ENCODE results near the gene FPR3.

The FPR3 gene

DNA sequence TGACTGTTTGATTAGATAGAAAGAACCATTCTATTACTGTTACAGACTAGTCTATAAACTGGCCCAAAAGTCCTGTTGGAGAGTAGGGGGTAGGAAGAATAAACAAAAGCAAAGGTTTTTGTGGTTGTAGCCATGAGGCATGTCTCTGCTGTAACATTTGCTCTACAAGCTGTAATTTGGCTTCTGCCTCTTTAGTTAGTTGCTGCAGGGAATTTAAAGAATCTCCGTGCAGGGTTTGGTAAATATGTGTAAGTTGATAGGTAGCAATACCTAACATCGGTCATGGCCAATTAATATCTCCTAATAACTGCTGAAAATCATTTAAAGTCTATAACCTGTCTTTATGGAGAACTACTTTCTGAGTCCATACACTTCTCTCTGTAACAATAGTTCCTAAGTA is 13.0 kb downstream of the FPR3 start:
- no peak for DNase-seq

DNA sequence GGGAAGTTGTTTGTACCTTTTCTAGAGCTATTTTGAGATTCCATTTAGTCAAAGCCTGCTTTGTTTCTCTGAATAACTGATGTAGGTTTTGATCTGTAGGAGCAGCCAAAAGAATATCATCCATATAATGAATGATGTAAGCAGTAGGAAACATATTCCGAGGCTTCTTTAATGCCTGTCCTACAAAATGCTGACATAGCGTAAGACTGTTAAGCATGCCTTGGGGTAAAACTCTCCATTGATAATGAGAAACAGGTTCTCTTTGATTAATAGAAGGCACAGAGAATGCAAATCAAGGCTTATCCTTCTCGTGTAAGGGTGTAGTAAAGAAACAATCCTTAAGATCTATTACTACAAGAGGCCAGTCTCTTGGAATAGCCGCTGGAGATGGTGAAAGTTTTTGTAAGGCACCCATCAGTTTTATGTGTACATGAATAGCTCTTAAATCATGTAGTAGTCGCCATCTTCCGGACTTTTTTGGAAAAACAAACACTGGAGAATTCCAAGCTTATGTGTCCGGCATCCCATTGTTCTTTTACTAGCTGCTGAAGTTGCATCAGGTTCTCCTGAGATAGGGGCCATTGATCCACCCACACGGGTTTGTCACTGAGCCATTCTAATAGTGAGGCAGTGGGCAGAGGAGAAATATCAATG is 13.5 kb downstream of the FPR3 start:
- DNase-seq: no peak

DNA sequence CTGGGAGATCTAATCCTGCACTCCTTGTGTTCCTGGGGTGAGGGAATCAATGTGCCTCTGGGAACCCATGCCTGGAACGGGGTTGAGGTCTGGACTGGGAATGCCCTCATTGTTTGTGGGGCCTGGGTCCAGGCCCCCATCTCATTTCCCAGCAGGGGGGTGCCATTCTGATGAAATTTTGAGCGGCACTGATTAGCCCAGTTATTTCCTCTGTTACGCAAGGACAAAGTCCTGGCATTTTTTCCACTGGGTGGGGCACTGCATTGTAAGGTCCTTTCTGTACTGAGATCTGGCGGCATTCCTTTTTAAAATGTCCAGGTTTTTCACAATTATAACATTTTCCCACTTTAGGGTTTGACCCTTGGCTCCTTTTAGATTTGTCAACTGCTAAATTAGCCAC is 14.8 kb downstream of the FPR3 start:
- DNase-seq: no peak

DNA sequence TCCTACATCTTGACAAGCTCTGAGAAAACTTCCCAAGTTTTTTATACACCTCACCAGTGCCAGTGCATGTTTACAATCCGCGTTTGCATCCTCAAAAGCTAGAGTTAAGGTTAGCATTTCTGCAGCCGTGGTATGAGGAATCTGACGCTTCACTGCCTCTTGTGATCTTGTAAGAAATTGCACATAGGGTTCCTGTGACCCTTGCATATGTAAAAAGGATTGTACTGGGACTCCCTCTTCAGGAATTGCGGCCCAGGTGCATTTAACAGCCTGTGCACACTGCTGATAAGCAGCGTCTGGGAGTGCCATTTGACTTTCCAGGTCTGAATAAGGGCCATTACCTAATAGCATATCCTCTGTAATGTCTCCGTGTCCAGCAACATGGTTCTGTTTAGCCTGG is 15.3 kb downstream of the FPR3 start:
- no peak for DNase-seq

DNA sequence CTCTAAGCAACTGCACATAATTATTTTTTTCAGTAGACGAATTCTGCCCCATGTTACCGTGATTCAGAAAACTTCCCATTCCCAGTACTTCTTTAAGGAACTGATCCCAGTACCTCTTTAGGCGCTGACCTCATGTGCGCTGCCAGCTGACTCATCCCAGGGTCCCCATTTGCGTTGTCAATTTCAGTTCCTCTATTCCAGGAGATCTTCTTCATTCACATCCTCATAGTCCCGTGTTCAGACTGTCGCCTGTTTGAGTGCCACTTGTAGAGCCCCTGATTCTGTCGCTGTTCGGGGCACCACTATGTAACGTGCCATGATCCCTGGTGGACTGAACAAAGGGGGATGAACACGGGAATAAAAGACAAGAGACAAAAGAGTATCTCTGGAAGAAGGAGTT is 16.4 kb downstream of the FPR3 start:
- no peak for DNase-seq

DNA sequence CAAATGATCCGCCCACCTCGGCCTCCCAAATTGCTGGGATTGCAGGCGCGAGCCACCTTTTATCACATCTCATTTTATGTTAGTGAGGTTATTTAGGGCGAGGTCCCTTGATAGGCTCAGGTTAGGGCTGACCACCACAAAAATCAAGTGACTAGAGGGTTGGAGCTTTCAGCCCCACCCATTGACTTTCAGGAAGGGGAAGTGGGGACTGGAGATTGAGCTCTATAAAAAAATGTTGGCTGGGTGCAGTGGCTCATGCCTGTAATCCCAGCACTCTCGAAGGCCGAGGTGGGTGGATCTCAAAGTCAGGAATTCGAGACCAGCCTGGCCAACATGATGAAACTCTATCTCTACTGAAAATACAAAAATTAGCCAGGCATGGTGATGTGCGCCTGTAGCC is 20.1 kb downstream of the FPR3 start:
- no peak for DNase-seq

DNA sequence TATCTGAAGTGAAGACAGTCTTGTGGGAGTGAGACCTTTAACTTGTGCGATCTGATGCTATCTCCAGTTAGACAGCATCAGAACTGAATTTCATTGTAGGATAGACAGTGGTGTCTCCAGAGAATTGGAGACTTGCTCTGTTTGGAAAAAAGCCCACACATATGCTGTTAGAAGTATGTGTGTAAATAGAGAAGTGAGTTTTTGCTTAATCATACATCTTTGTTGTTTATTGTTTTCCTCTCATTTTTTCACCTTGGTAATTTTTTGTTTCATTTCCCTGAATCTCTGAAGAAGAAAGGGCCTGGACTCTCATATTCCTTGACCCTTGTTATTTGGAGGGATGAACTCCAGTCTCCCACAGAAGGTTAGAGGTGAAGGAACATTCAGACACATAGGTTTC is 21.8 kb downstream of the FPR3 start:
- no peak for DNase-seq

DNA sequence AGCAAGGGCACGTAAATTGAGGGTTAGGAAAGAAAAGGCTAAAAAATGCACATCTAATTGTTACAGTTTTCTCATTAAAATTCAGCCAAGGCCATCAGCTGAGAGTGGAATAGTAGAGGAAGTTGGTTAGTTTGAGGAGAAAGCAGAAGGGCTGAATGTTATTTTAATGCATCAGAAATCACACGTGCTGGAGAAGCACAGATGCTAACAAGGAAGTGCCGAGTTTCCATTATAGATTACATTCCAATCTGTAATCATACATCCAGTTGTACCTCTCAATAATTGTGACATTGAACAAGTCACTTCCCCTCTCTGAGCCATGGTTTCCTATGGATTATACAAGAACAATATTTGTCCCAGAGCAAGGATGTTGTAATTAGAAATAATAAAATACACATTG is 25.1 kb downstream of the FPR3 start:
- no peak for DNase-seq

DNA sequence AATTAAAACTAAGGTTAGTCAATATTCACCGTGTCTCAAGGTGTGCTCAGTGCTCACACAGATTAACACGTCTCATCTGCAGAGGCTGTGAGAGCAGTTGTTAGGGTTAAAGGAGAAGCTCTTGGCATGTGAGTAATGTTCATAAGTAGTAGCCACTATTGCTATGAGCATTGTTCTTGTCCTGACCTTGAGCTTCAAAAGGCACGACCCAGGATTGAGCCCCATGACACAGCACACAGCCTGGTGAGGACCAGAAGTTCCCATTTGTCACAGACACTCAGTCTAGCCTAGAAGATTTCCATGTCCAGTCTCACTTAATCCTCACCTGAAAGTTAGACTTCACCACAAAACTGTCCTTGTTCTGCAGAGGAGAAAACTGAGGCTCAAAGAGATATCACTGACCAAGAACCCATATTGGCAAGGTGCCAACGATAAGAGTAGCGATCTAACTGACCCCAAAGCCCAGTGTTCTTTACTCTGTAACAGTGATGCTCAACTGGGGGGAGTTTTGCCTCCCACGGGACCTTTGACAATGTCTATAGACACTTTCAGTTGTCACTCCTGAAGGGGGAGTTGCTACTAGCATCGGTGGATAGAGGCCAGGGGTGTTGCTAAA is 26.0 kb downstream of the FPR3 start:
- DNase-seq: no peak

DNA sequence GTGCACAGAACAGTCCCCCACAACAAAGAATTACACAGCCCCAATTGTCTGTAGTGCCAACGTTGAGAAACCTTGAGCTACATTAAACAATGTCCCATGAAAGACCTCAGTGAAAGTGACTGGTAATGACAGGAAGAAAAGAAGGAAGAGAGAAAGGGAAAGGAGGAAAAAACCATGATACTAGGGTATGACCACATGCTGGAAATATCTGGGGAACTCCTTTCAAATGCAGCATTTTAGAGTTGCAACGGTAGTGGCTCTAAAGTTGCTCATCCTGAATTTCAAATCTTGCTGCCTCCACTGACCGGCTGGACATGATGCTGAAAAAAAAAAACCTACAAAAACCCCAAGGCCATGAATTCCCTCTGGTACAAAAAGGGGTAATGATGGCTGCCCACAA is 26.5 kb downstream of the FPR3 start:
- no peak for DNase-seq

DNA sequence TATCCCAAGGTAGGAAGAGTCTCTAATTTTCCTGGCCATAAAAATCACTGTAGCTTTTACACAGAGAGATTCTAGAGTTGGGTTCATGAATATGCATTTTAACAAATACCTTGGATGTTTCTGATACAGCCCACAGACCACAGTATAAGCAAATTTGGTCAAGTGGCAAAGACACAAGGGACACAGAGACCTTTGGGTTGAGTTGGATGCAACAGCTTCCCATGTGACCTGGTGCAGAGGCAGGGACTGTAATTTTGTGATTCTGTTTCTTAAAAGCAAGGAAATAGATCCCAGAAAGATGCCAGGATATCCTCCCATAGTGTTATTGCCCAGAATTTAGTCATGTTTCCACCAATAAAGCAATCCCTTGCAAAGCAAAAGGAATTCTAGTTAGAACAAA is 27.0 kb downstream of the FPR3 start:
- no peak for DNase-seq

DNA sequence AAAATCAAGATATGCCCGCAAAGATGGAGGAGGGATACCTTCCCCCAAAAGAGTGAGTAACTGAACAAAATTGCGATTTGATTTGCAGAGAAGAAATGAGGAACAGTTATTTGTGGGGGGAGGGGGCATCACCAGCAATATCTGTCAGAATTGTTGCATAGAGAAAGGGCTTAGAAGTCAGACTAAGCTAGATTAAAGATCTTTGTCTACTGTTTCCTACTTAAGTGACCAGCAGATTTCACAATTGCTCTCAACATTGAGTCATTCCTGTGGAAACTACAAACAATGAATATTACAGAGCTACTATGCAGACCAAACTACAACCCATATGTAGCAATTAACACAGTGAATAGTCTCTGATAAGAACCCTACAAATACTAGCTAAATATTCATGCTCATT is 27.4 kb downstream of the FPR3 start:
- DNase-seq: no peak

DNA sequence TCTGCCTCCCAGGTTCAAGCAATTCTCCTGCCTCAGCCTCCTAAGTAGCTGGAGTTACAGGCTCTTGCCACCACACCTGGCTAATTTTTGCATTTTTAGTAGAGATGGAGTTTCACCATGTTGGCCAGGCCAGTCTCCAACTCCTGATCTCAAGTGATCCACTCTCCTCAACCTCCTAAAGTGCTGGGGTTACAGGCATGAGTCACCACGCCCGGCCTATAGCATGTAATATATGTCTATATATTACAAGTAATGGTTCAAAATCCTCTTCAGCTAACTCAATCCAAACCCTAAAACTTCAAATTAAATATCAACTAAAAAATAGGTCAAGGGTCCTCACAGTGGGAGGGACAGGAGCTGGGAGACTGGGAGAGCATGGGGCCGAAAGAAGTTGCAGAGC is 28.0 kb downstream of the FPR3 start:
- no peak for DNase-seq

DNA sequence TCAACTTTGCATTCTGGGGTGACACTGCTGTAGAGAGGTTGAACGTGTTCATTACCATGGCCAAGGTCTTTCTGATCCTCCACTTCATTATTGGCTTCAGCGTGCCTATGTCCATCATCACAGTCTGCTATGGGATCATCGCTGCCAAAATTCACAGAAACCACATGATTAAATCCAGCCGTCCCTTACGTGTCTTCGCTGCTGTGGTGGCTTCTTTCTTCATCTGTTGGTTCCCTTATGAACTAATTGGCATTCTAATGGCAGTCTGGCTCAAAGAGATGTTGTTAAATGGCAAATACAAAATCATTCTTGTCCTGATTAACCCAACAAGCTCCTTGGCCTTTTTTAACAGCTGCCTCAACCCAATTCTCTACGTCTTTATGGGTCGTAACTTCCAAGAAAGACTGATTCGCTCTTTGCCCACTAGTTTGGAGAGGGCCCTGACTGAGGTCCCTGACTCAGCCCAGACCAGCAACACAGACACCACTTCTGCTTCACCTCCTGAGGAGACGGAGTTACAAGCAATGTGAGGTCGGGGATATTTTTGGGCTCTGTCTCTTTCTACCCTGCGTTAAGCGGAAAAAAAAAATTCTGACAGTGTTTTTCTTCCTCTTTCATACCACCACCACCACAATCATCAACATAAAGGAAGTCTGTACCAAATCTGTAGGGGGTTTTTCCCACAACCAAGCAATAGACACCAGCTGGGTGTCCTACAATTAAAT is 29.5 kb downstream of the FPR3 start:
- no peak for DNase-seq

DNA sequence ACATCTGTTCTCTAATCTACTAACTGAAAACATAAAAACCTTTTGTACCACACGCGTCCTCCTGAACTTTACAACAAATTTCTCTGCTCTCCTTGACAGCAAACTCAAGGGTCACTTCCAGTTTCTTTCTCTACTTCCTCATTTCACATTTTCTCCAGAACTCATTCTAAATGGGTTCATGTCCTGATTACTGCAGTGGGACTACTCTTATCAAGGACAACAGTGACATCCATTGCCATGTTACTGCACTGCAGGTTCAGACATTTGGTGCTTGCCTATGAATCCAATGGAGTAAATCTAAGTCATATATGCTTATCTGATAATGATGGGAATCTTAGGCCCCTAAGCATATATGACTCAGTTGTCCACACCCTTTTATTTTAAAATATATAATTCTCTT is 35.3 kb downstream of the FPR3 start:
- no peak for DNase-seq

DNA sequence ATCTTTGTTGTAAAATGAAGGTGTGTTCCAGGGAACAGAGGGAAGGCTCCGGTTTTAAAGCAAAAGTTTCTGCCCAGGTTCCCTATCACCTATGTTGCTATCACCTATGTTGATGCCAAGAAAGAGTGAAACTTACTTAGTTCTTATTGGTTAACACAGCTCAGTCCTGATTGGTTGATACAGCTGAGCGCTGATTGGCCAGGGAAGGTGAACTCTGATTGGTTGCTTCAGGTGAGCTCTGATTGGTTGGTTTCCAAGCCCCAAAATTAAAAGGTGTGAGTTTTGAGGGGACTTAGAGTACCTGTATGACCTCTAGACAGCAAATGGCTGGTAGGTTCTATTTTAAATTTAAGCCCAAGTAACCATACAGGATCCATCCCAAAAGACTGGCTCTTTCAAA is 42.2 kb downstream of the FPR3 start:
- DNase-seq: no peak

DNA sequence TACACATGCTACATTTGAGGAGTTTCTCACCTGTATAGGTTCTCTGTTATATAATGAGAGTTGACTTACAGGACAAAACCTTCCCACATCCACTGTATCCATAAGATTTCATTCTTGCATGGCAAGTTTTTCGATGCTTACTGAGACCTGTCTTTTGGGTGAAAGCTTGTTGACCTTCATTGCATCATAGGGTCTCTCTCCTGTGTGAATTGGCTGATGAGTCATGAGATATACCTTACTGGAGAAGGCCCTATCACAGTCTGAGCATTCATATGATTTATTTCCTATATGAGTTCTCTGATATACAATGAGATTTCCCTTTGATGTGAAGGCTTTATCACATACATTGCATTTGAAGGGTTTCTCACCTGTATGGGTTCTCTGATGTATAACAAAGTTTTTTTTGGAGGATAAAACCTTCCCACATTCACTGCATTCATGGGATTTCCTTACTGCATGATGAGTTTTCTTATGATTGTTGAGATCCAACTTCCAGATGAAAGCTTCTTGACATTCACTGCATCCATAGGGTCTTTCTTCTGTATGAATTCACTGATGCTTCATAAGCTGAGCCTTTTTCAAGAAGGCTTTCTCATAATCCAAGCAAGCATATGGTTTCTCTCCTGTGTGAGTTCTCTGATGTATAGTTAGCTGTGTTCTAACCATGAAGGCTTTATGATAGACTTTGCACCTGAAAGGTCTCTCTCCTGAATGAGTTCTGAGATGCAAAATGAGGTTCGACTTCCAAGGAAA is 67.1 kb downstream of the FPR3 start:
- no peak for DNase-seq

DNA sequence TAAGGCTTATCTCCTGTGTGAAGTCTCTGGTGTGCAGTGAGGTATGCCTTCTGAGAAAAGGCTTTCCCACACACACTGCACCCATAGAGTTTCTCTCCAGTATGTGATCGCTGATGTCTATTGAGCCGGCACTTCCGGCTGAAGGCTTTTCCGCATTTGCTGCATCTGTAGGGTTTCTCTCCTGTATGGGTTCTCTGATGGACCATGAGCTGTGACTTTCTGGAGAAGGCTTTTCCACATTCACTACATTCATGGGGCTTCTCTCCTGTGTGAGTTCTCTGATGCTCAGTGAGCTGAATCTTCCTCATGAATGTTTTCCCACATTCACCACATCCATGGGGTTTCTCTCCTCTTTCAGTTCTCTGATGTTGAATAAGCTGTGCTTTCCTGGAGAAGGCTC is 78.1 kb downstream of the FPR3 start:
- no peak for DNase-seq
